Epidermal melanocyte (primary cell): ENCODE measurements around the gene SERPINB6.
"Not testable (repeated sequence)": the region's sequence is repeated elsewhere in the genome, so short reads cannot be mapped to it uniquely, and the experiment has no call there.

ENCODE experiments used
- DNase-seq: peaks from one replicate; pipeline ENCODE4 v3.0.0; 2011; ENCODE audit warnings: low spot score; ENCODE audit not compliant: insufficient read length

The SERPINB6 gene

GRCh38 chr6:2999618-3000557, 28.5 kb upstream of the SERPINB6 start, which contains the start of gene NQO2:
NQO2 (plus strand) TSS chr6:2999894; CDS start chr6:3006553, 6,659 bp downstream.
- peak; percentile 93 for DNase-seq

- peak; percentile 42 for DNase-seq
Measured at GRCh38 chr6:2998998-2999617, 27.7 kb upstream of the SERPINB6 start.

DNA sequence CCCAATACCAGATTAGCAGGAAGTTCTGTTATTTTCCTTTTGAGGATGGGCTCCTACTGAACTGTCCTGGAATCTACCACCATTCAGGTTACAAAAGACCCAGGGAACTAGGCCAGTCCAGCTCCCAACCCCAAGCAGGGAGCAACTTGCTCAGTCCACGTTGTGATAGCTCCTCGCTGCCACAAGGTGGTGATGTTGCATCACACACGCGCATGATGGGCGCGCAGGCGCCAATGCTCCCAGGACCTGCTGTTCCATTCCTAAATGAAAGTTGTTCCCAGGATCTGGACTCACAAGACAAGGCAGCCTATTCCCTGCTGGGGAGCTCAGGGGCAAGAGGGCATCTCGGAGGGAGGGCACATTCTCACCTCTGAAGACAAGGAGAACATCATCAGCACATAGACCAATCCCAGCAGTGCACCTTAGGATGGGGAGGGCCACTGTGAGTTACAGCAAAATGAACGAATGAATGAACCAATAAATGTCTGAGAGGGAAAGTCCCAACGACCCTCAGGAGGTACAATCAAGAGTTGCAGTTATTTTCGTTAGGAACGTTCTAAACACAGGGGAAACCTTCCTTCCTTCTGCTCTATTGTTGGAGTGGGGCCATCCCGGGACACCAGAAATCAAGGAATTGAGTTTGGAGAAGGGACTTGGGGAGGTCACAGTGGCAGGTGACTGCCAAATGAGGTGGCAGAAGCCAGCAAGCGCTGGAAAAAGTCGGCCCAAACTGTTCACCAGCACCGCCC, 27.1 kb upstream of the SERPINB6 start:
- DNase-seq, result not testable (repeated sequence)

GRCh38 chr6:2993755-2994317, 22.5 kb upstream of the SERPINB6 start:
- DNase-seq, result no peak

- no peak for DNase-seq
Measured at GRCh38 chr6:2992330-2992979, 21.1 kb upstream of the SERPINB6 start.

DNA sequence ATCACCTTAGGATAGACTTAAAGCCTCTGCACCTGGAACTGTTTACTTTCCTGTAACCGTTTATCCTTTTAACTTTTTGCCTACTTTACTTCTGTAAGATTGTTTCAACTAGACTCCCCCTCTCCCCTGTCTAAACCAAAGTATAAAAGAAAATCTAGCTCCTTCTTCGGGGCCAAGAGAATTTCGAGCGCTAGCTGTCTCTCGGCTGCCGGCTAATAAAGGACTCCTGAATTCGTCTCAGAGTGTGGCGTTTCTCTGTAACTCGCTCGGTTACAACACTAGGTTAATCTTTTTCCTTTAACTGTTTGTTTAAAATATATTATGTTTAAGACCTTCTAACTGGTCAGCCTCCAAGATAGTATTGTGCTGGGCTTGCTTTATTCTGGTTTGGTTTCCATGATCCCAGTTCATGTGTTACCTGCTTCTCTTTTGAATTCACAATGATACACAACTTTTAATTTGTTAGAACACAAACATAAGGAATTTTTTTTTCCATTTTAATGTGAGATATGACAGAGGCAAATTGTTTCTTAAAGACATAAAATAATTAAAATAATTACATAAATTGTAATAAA, 19.7 kb upstream of the SERPINB6 start:
- DNase-seq, result no peak

DNA sequence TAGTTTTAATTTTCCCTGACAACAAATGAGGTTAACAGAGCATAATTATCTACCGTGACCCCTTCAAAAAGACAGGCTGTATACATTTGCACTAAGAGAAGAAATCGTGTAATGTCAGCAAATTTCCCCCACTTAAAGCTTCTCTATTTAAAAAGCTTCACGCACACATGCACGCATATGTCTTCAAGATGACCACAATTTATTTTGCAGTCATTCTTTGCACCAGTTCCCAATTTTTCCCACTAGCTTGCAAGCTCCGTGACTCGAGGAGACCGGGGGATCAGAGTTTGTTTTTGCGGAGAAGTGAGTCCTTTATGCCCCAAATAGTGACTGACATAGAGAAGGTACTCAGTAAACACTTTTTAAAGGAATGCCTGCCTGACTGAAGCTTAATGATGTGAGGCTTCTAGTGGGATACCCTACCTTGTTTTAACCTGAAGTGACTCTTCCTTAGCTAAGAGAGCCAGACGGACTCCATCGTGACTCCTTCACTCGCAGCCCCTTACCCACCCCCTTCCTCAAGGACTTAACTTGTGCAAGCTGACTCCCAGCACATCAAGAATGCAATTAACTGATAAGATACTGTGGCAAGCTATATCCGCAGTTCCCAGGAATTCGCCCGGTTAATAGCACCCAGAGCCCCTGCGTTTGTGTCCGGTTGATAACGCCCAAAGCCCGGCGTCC, 19.0 kb upstream of the SERPINB6 start:
- no peak for DNase-seq

GRCh38 chr6:2989332-2990247, 18.2 kb upstream of the SERPINB6 start:
- DNase-seq, result peak; percentile 87

DNA sequence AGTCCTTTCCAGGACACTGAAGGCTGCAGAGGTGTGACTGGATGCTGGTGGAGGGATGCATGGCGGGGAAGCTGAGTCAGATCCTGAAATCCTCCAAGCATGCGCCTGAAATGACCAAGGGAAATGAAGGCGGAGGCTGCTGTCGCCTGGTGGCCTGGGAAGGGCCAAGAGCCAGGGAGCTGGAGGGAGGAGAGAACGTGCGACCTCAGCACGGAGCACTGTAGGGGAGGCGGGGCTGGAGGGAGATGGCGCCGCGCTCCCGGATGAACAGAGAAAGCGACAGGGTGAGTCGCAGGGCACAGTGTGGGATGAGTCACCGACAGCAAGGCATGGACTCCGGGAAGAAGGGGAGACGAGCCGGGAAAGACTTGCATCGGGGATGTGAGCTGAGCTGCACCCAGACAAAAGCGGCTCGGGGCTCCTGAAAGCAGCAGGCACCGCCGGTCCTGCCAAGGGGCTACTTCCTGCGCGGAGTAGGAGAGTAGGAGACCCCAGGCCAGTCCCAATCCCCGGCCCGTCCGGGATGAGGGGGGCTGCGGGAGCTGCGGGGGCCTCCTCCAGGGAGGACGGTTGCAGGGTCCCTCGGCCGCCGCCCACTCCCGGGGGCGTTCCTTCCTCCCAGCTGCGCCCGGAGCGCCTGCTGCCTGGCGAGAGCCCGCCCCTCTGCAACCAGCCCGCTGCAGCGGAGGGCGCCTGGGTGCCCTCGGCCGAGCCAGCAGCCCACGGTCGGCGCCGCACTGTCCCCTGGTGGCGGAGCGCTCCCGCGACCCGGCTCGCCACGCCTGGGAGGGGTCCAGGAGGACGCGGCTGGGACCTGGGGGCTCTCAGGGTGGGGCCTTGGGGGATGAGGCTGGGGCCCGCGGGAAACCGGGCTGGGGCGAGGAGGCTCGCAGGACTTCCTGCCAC, 17.3 kb upstream of the SERPINB6 start:
- DNase-seq, result peak; percentile 38

GRCh38 chr6:2988094-2988425, 16.7 kb upstream of the SERPINB6 start:
- DNase-seq, result no peak

GRCh38 chr6:2986722-2987221, 15.4 kb upstream of the SERPINB6 start:
- DNase-seq, result no peak

GRCh38 chr6:2984738-2985406, 13.5 kb upstream of the SERPINB6 start:
- no peak for DNase-seq

DNA sequence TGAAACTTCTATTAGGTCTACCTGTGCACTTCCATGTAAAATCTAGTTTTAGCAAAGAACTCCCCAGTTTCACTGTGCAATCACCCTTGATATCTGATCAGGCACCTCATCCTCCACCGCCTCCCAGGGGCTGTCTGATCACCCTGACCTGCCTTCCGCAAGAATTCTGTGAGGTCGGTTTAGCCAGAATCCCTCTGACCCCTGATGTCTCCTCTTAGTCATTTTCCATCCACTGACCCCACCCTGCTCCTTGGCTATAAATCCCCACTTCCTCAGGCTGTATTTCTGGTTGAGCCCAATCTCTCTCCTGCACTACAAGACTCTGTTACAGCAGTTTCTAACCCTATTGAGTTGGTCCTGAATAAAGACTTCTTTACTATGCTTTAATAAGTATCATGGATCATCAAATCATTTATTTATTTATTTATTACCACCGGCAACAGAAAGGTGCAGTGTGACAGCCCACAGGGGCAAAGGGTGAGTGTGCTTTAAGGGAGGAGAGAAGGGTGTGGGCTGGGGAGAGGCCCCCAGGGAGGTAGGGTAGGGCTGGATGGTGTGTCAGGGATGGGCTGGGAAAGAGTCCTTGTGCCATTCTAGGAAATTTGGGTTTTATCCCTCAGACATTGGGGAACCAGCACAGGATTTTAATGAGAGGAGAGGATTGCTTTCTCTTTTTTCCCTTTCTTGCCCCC, 11.2 kb upstream of the SERPINB6 start:
- DNase-seq, result no peak

- DNase-seq, result no peak
Measured at GRCh38 chr6:2980465-2980855, 9.1 kb upstream of the SERPINB6 start.

DNA sequence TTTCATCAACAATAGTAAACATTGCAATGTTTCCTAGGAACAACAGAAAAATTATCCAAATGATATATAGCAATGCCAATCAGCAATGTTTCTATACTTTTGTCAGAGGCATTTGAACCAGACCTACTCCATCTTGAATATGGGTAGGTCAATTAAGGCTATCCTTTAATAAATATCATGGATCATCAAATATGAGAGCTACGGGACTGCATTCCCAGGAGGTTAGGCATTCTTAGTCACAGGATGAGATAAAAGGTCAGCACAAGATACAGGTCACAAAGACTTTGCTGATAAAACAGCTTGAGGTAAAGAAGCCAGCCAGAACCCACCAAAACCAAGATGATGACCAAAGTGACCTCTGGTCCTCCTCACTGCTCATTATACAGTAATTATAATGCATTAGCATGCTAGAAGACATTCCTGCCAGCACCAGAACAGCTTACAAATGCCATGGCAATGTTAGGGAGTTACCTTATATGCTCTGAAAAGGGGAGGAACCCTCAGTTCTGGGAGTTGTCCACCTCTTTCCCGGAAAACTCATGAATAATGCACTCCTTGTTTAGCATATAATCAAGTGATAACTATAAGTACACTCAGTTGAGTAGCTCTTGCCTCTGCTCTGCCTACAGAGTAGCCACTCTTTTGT, 8.6 kb upstream of the SERPINB6 start:
- no peak for DNase-seq

DNA sequence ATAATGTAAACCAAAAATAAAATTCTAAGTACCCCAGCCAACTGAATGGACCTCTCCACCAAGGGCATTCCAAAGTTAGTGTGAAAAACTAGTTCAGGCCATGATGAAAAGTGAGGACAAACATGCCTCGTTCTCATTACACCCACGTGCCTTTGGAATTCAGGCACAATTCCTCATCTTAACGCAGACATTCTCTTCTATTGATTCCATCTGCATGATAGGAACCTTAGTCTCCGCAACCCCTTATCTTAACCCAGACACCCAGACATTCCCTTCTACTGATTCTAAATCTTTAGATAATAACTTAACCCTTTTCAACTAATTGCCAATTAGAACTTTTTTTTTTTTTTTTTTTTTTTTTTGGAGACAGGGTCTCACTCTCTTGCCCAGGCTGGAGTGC, 7.6 kb upstream of the SERPINB6 start:
- DNase-seq, result no peak
